Upper lobe of left lung (tissue), 4 donors: ENCODE measurements around the gene EPHB1.

Experiments used
- POLR2AphosphoS5 ChIP-seq, 2 donors: sonication (generic); formaldehyde crosslinking; IDR thresholded peaks; one replicate each; pipeline ENCODE4 v1.5.1; 2017; ENCODE audit warnings: antibody characterized with exemption in 2 of 2
- TF ChIP-seq, protein P1 (sequence below), 6 experiments: fragments of 450-650 bp in 4 of 6; fragments of 200-600 bp in 2 of 6; sonication (generic) in 2 of 6; IDR thresholded peaks; one replicate each; pipeline ENCODE4 v1.5.1; 2016 to 2019; ENCODE audit warnings: antibody characterized with exemption in 6 of 6

- no peak for TF ChIP-seq POLR2AphosphoS5 (IDR thresholded peaks at IDR 0.05)
- TF ChIP-seq, protein P1, sequence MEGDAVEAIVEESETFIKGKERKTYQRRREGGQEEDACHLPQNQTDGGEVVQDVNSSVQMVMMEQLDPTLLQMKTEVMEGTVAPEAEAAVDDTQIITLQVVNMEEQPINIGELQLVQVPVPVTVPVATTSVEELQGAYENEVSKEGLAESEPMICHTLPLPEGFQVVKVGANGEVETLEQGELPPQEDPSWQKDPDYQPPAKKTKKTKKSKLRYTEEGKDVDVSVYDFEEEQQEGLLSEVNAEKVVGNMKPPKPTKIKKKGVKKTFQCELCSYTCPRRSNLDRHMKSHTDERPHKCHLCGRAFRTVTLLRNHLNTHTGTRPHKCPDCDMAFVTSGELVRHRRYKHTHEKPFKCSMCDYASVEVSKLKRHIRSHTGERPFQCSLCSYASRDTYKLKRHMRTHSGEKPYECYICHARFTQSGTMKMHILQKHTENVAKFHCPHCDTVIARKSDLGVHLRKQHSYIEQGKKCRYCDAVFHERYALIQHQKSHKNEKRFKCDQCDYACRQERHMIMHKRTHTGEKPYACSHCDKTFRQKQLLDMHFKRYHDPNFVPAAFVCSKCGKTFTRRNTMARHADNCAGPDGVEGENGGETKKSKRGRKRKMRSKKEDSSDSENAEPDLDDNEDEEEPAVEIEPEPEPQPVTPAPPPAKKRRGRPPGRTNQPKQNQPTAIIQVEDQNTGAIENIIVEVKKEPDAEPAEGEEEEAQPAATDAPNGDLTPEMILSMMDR (IDR thresholded peaks at IDR 0.05): no peak
Measured at GRCh38 chr3:134970895-134971294, 175.8 kb downstream of the EPHB1 start.
